HEK293 (cell line): Measurements from ENCODE around the gene C2CD4A.
A peak's percentile ranks its signal among the peaks of the same experiment; 100 is the strongest.

Experiments used
- CTCF ChIA-PET: fragments of 350-600 bp; formaldehyde crosslinking; extraction: SDS; loops from one replicate; lab custom pipeline; 2021; ENCODE audit warnings: antibody characterized with exemption; lab: Yijun Ruan, JAX
- POLR2A ChIA-PET: fragments of 300-600 bp; formaldehyde crosslinking; extraction: SDS; loops from one replicate; lab custom pipeline; 2020; ENCODE audit warnings: antibody characterized with exemption, inconsistent platforms; lab: Yijun Ruan, JAX
- H3K27ac ChIP-seq: fragments of 200-500 bp; sonication (Bioruptor generic); 2 replicates; pipeline ENCODE4 v1.5.1; 2014; ENCODE audit warnings: low read depth, low read length, control low read depth, inconsistent platforms; ENCODE audit errors: extremely low read depth
- H3K36me3 ChIP-seq, 2 experiments: fragments of 200-500 bp in 1 of 2; sonication (Bioruptor generic) in 1 of 2; 1 replicate in 1 of 2; 2 replicates in 1 of 2; pipeline ENCODE4 v1.5.1; 2014 to 2017; ENCODE audit warnings: inconsistent platforms in 2 of 2, low read length in 2 of 2; ENCODE audit not compliant: control insufficient read depth in 2 of 2, insufficient read depth in 1 of 2
- H3K4me1 ChIP-seq: fragments of 200-500 bp; sonication (Bioruptor generic); 2 replicates; pipeline ENCODE4 v1.5.1; 2014; ENCODE audit warnings: mild to moderate bottlenecking, low read length, inconsistent platforms; ENCODE audit not compliant: control insufficient read depth, insufficient read depth
- H3K4me3 ChIP-seq: 2 replicates; pipeline ENCODE4 v1.5.1; 2011; ENCODE audit warnings: low read depth, mild to moderate bottlenecking, control low read depth, low read length, moderate library complexity
- H3K9me3 ChIP-seq: fragments of 200-500 bp; sonication (Bioruptor generic); 2 replicates; pipeline ENCODE4 v1.5.1; 2014; ENCODE audit warnings: low read depth, low read length, inconsistent platforms; ENCODE audit not compliant: control insufficient read depth, insufficient read depth
- ATF2 ChIP-seq: fragments of 450-650 bp; formaldehyde crosslinking; IDR thresholded peaks from 2 replicates; pipeline ENCODE4 v1.5.1; 2016; ENCODE audit warnings: missing biosample characterization, missing genetic modification characterization, low read depth
- GLI2 ChIP-seq: fragments of 450-650 bp; formaldehyde crosslinking; IDR thresholded peaks from 2 replicates; pipeline ENCODE4; 2017; ENCODE audit warnings: missing biosample characterization, missing genetic modification characterization, low read depth, borderline replicate concordance
- GLIS2 ChIP-seq: fragments of 450-650 bp; formaldehyde crosslinking; IDR thresholded peaks from 2 replicates; pipeline ENCODE4 v1.5.1; 2016; ENCODE audit warnings: missing biosample characterization, missing genetic modification characterization
- IKZF3 ChIP-seq: fragments of 450-650 bp; IDR thresholded peaks from 2 replicates; pipeline ENCODE4 v1.5.0; 2018; ENCODE audit warnings: missing biosample characterization, mild to moderate bottlenecking, missing genetic modification characterization, moderate library complexity
- MEIS1 ChIP-seq: sonication (generic); formaldehyde crosslinking; IDR thresholded peaks from 2 replicates; pipeline ENCODE4 v1.8.1; 2022; ENCODE audit warnings: missing genetic modification reagents, mild to moderate bottlenecking, borderline replicate concordance
- PATZ1 ChIP-seq: fragments of 450-650 bp; formaldehyde crosslinking; IDR thresholded peaks from 2 replicates; pipeline ENCODE4 v1.5.1; 2016; ENCODE audit warnings: missing biosample characterization, missing genetic modification characterization
- PRDM1 ChIP-seq: fragments of 450-650 bp; formaldehyde crosslinking; IDR thresholded peaks from 2 replicates; pipeline ENCODE4; 2016; ENCODE audit warnings: missing biosample characterization, missing genetic modification characterization
- SP7 ChIP-seq: fragments of 450-650 bp; formaldehyde crosslinking; IDR thresholded peaks from 2 replicates; pipeline ENCODE4 v1.5.1; 2016; ENCODE audit warnings: missing biosample characterization, missing genetic modification characterization
- ZBTB10 ChIP-seq: fragments of 450-650 bp; formaldehyde crosslinking; IDR thresholded peaks from 2 replicates; pipeline ENCODE4 v1.5.1; 2016; ENCODE audit warnings: missing biosample characterization, missing genetic modification characterization
- ZBTB11 ChIP-seq: fragments of 450-650 bp; formaldehyde crosslinking; conservative IDR thresholded peaks from 2 replicates; pipeline ENCODE4 v1.5.1; 2016; ENCODE audit warnings: low read depth, missing biosample characterization, missing genetic modification characterization
- ZBTB17 ChIP-seq: fragments of 450-650 bp; formaldehyde crosslinking; IDR thresholded peaks from 2 replicates; pipeline ENCODE4 v1.5.1; 2016; ENCODE audit warnings: missing biosample characterization, missing genetic modification characterization
- ZBTB6 ChIP-seq: fragments of 450-650 bp; formaldehyde crosslinking; IDR thresholded peaks from 2 replicates; pipeline ENCODE4 v1.5.1; 2017; ENCODE audit warnings: missing biosample characterization, missing genetic modification characterization
- ZEB2 ChIP-seq: fragments of 450-650 bp; formaldehyde crosslinking; IDR thresholded peaks from 2 replicates; pipeline ENCODE4 v1.5.1; 2016; ENCODE audit warnings: missing biosample characterization, missing genetic modification characterization
- ZFP37 ChIP-seq: fragments of 450-650 bp; formaldehyde crosslinking; IDR thresholded peaks from 2 replicates; pipeline ENCODE4 v1.5.1; 2016; ENCODE audit warnings: missing biosample characterization, missing genetic modification characterization
- ZFP41 ChIP-seq: fragments of 450-650 bp; formaldehyde crosslinking; IDR thresholded peaks from 2 replicates; pipeline ENCODE4 v1.5.1; 2016; ENCODE audit warnings: missing biosample characterization, missing genetic modification characterization, borderline replicate concordance
- ZNF132 ChIP-seq: fragments of 450-650 bp; formaldehyde crosslinking; IDR thresholded peaks from 2 replicates; pipeline ENCODE4 v1.5.1; 2017; ENCODE audit warnings: missing biosample characterization, missing genetic modification characterization, borderline replicate concordance
- ZNF140 ChIP-seq: fragments of 450-650 bp; formaldehyde crosslinking; IDR thresholded peaks from 2 replicates; pipeline ENCODE4 v1.5.1; 2016; ENCODE audit warnings: missing biosample characterization, missing genetic modification characterization
- ZNF146 ChIP-seq: fragments of 450-650 bp; formaldehyde crosslinking; IDR thresholded peaks from 2 replicates; pipeline ENCODE4 v1.5.1; 2016; ENCODE audit warnings: missing biosample characterization, missing genetic modification characterization
- ZNF223 ChIP-seq: fragments of 450-650 bp; formaldehyde crosslinking; IDR thresholded peaks from 2 replicates; pipeline ENCODE4 v1.5.1; 2016; ENCODE audit warnings: missing biosample characterization, missing genetic modification characterization
- ZNF23 ChIP-seq: fragments of 450-650 bp; formaldehyde crosslinking; IDR thresholded peaks from 2 replicates; pipeline ENCODE4 v1.5.1; 2016; ENCODE audit warnings: missing biosample characterization, missing genetic modification characterization, borderline replicate concordance
- ZNF24 ChIP-seq: fragments of 450-650 bp; formaldehyde crosslinking; IDR thresholded peaks from 2 replicates; pipeline ENCODE4 v1.5.1; 2016; ENCODE audit warnings: missing biosample characterization, missing genetic modification characterization
- ZNF354C ChIP-seq: fragments of 450-650 bp; formaldehyde crosslinking; IDR thresholded peaks from 2 replicates; pipeline ENCODE4 v1.5.1; 2016; ENCODE audit warnings: missing biosample characterization, missing genetic modification characterization, low read depth, borderline replicate concordance
- ZNF391 ChIP-seq: fragments of 450-650 bp; formaldehyde crosslinking; IDR thresholded peaks from 2 replicates; pipeline ENCODE4 v1.5.1; 2016; ENCODE audit warnings: low read depth, missing biosample characterization, missing genetic modification characterization, borderline replicate concordance
- ZNF664 ChIP-seq: fragments of 450-650 bp; formaldehyde crosslinking; IDR thresholded peaks from 2 replicates; pipeline ENCODE4 v1.5.1; 2016; ENCODE audit warnings: missing biosample characterization, missing genetic modification characterization
- ZSCAN30 ChIP-seq: fragments of 450-650 bp; IDR thresholded peaks from 2 replicates; pipeline ENCODE4 v1.5.1; 2018; ENCODE audit warnings: missing biosample characterization, mild to moderate bottlenecking, missing genetic modification characterization, moderate library complexity

C2CD4A gene

GRCh38 chr15:62066663-62067447 is at the start of gene C2CD4A:
Gene C2CD4A (plus strand): TSS chr15:62066977. CDS start chr15:62067614, 637 bp downstream.
- Histone ChIP-seq H3K27ac (peak within 1 kb of the TSS; percentile 41; the same call in 1 of the 2 replicates), H3K4me3 (peak within 1 kb of the TSS; percentile 22), H3K36me3 (no peaks in the 10 kb centered on the region), H3K4me1 (no peaks in the 10 kb centered on the region), H3K9me3 (no peaks in the 10 kb centered on the region)
- POLR2A ChIA-PET, result interaction anchor here (1.4 kb wide), 1 partner anchor 9 kb away, joined by 3 read pairs; no protein-coding TSS in a partner anchor
- CTCF ChIA-PET, result interaction anchor here (0.5 to 2.6 kb wide), 4 partner anchors 23 to 1587 kb away, joined by 3 to 6 read pairs (median 3); no protein-coding TSS in a partner anchor
- TF ChIP-seq ZEB2 (tag by site-specific recombination) (0 out of 2 replicates have a peak, but pooled peaks have one; percentile 13), ZBTB11 (tag by site-specific recombination) (no peak), ZNF223 (tag by site-specific recombination) (no peak), IKZF3 (tag by site-specific recombination) (no peak), MEIS1 (CRISPR knock-in tag) (no peak), ZNF664 (tag by site-specific recombination) (no peak), SP7 (0 out of 2 replicates have a peak, but pooled peaks have one; percentile 13), ZNF146 (tag by site-specific recombination) (no peak), PATZ1 (tag by site-specific recombination) (0 out of 2 replicates have a peak, but pooled peaks have one; percentile 30), ATF2 (tag by site-specific recombination) (no peak), ZSCAN30 (tag by site-specific recombination) (0 out of 2 replicates have a peak, but pooled peaks have one; percentile 25), ZFP41 (no peak), ZNF140 (tag by site-specific recombination) (no peak), ZNF391 (tag by site-specific recombination) (no peak), ZFP37 (tag by site-specific recombination) (no peak), ZNF132 (tag by site-specific recombination) (no peak), ZNF354C (tag by site-specific recombination) (no peak), ZBTB6 (tag by site-specific recombination) (no peak), ZNF23 (tag by site-specific recombination) (no peak), ZBTB10 (tag by site-specific recombination) (no peak), GLIS2 (tag by site-specific recombination) (peak; percentile 47; the same call in 1 of the 2 replicates), PRDM1 (tag by site-specific recombination) (no peak), ZNF24 (no peak), ZBTB17 (tag by site-specific recombination) (no peak; the same call in 1 of the 2 replicates), GLI2 (tag by site-specific recombination) (no peak)
